Transverse colon (tissue), 3 donors: ENCODE results near the gene BLVRA.

Experiments
- EP300 ChIP-seq: sonication (generic); formaldehyde crosslinking; IDR thresholded peaks from one replicate; pipeline ENCODE4 v1.6.1; 2017; ENCODE audit warnings: antibody characterized with exemption, low read depth
- TF ChIP-seq, protein P1 (sequence below), 5 experiments: fragments of 200-600 bp in 3 of 5; fragments of 450-650 bp in 2 of 5; sonication (generic) in 3 of 5; IDR thresholded peaks; 1 replicate in 2 of 5; 2 replicates in 3 of 5; pipeline ENCODE4 v1.5.1; 2016 to 2017; ENCODE audit warnings: antibody characterized with exemption in 5 of 5, inconsistent platforms in 3 of 5, mild to moderate bottlenecking in 2 of 5, moderate library complexity in 1 of 5

- TF ChIP-seq EP300: no peak
- TF ChIP-seq, protein P1, sequence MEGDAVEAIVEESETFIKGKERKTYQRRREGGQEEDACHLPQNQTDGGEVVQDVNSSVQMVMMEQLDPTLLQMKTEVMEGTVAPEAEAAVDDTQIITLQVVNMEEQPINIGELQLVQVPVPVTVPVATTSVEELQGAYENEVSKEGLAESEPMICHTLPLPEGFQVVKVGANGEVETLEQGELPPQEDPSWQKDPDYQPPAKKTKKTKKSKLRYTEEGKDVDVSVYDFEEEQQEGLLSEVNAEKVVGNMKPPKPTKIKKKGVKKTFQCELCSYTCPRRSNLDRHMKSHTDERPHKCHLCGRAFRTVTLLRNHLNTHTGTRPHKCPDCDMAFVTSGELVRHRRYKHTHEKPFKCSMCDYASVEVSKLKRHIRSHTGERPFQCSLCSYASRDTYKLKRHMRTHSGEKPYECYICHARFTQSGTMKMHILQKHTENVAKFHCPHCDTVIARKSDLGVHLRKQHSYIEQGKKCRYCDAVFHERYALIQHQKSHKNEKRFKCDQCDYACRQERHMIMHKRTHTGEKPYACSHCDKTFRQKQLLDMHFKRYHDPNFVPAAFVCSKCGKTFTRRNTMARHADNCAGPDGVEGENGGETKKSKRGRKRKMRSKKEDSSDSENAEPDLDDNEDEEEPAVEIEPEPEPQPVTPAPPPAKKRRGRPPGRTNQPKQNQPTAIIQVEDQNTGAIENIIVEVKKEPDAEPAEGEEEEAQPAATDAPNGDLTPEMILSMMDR (IDR thresholded peaks at IDR 0.05): no peak
Observed at GRCh38 chr7:43844662-43845061, 86.2 kb downstream of the BLVRA start.
